CD14-positive monocyte (primary cell): Measurements from ENCODE around the gene CBLN1. TPM values are rescaled to one million over a fixed set of nuclear protein-coding genes. Genes with fewer than 3 reads are reported as not detected.

Experiments
- DNase-seq, 3 donors: peaks; one replicate each; pipeline ENCODE4 v3.0.0-alpha.2; 2011 to 2022
- H2AFZ ChIP-seq: 2 replicates; pipeline ENCODE4 v1.6.0; 2012; ENCODE audit warnings: mild to moderate bottlenecking, low read depth, low read length, inconsistent platforms; ENCODE audit not compliant: insufficient read depth, poor library complexity, severe bottlenecking
- H3K27ac ChIP-seq, 2 donors: 1 replicate in 1 of 2; 2 replicates in 1 of 2; pipeline ENCODE4 v1.5.1; 2012 to 2013; ENCODE audit warnings: low read length in 2 of 2, control low read depth in 1 of 2, inconsistent platforms in 1 of 2, low read depth in 1 of 2, mild to moderate bottlenecking in 1 of 2
- H3K27me3 ChIP-seq, 2 donors: one replicate each; pipeline versions ENCODE4 v1.6.0 to v1.6.1; 2011 to 2013; ENCODE audit warnings: low read length in 2 of 2; ENCODE audit not compliant: control insufficient read depth in 2 of 2, insufficient read depth in 2 of 2
- H3K36me3 ChIP-seq, 2 donors: replicated peaks in 1 of 2; 1 replicate in 1 of 2; 2 replicates in 1 of 2; pipeline versions ENCODE4 v1.5.1 to v1.6.1; 2012 to 2013; ENCODE audit warnings: low read length in 2 of 2, control low read depth in 1 of 2, inconsistent platforms in 1 of 2, mild to moderate bottlenecking in 1 of 2; ENCODE audit not compliant: insufficient read depth in 2 of 2, control insufficient read depth in 1 of 2
- H3K4me1 ChIP-seq, 2 donors: 1 replicate in 1 of 2; 2 replicates in 1 of 2; pipeline versions ENCODE4 v1.5.1 to v1.6.1; 2012 to 2013; ENCODE audit warnings: low read length in 2 of 2, control low read depth in 1 of 2, inconsistent platforms in 1 of 2, mild to moderate bottlenecking in 1 of 2, moderate library complexity in 1 of 2; ENCODE audit not compliant: insufficient read depth in 2 of 2, control insufficient read depth in 1 of 2
- H3K4me2 ChIP-seq: replicated peaks from 2 replicates; pipeline ENCODE3; 2012; ENCODE audit warnings: low read length, moderate library complexity, mild to moderate bottlenecking; ENCODE audit not compliant: poor library complexity, severe bottlenecking; ENCODE audit errors: extremely low read depth
- H3K4me3 ChIP-seq, 3 experiments: fragments of 200-600 bp in 1 of 3; sonication (generic) in 1 of 3; replicated peaks in 1 of 3; 1 replicate in 2 of 3; 2 replicates in 1 of 3; pipeline ENCODE4 v1.5.1; 2011 to 2013; ENCODE audit warnings: low read length in 3 of 3, mild to moderate bottlenecking in 3 of 3, control low read depth in 2 of 3, low read depth in 2 of 3, inconsistent platforms in 1 of 3, moderate library complexity in 1 of 3
- H3K79me2 ChIP-seq: 2 replicates; pipeline ENCODE4 v1.6.0; 2012; ENCODE audit warnings: mild to moderate bottlenecking, control low read depth, inconsistent platforms, low read length, moderate library complexity; ENCODE audit not compliant: insufficient read depth
- H3K9ac ChIP-seq: 2 replicates; pipeline ENCODE4 v1.6.0; 2017; ENCODE audit warnings: low read length, mild to moderate bottlenecking; ENCODE audit not compliant: insufficient read depth, poor library complexity, severe bottlenecking
- H3K9me3 ChIP-seq, 2 donors: replicated peaks in 1 of 2; 1 replicate in 1 of 2; 2 replicates in 1 of 2; pipeline versions ENCODE4 v1.5.1 to v1.6.1; 2012 to 2013; ENCODE audit warnings: low read length in 2 of 2, control low read depth in 1 of 2; ENCODE audit not compliant: control insufficient read depth in 1 of 2, insufficient read depth in 1 of 2
- H4K20me1 ChIP-seq: 2 replicates; pipeline ENCODE4 v1.6.0; 2012; ENCODE audit warnings: mild to moderate bottlenecking, low read length, control low read depth, moderate library complexity; ENCODE audit not compliant: insufficient read depth
- H3K27ac Mint-ChIP-seq, 7 donors: one replicate each; pipeline ENCODE4 v1.8.0; 2020; ENCODE audit warnings: mild to moderate bottlenecking in 7 of 7, mixed read lengths in 7 of 7, moderate library complexity in 6 of 7, inconsistent platforms in 2 of 7
- H3K27me3 Mint-ChIP-seq, 3 donors: one replicate each; pipeline ENCODE4 v1.8.0; 2021 to 2022; ENCODE audit warnings: low read depth in 3 of 3, mild to moderate bottlenecking in 3 of 3, mixed read lengths in 3 of 3, moderate library complexity in 3 of 3, inconsistent platforms in 1 of 3
- H3K36me3 Mint-ChIP-seq, 2 donors: one replicate each; pipeline ENCODE4 v1.8.0; 2020; ENCODE audit warnings: mixed read lengths in 2 of 2, inconsistent platforms in 1 of 2, mild to moderate bottlenecking in 1 of 2
- H3K4me1 Mint-ChIP-seq: one replicate; pipeline ENCODE4 v1.8.0; 2020; ENCODE audit warnings: mild to moderate bottlenecking, mixed read lengths
- H3K4me3 Mint-ChIP-seq, 2 donors: one replicate each; pipeline ENCODE4 v1.8.0; 2020; ENCODE audit warnings: mild to moderate bottlenecking in 2 of 2, mixed read lengths in 2 of 2, moderate library complexity in 1 of 2
- H3K9me3 Mint-ChIP-seq, 7 donors: one replicate each; pipeline ENCODE4 v1.8.0; 2020 to 2022; ENCODE audit warnings: mixed read lengths in 7 of 7, mild to moderate bottlenecking in 6 of 7, moderate library complexity in 6 of 7, inconsistent platforms in 2 of 7
- WGBS: methylation state at CpG from one replicate; pipeline ENCODE4 v1.1.5; 2013; ENCODE audit warnings: missing lambda C conversion rate; ENCODE audit not compliant: insufficient coverage; 5-methylcytosine and 5-hydroxymethylcytosine counted together
- intact Hi-C, 2 donors: fragments of 100-400 bp; cut with micrococcal nuclease; formaldehyde crosslinking; loops; one replicate each; pipeline versions ENCODE4 v1.15.0 to v1.15.1; 2023
- polyA plus RNA-seq, 3 donors: library from polyadenylated mRNA; depleted of rRNA in 1 of 3; unstranded in 2 of 3; stranded (reverse) in 1 of 3; fragments of 300-500 nt in 2 of 3; fragments of >200 nt in 1 of 3; fragmentation: Illumina TruSeq in 2 of 3; gene quantifications; 1 replicate in 2 of 3; 2 replicates in 1 of 3; pipeline ENCODE4 v1.2.3, GENCODE V29; 2012 to 2021
- TF ChIP-seq, protein P1 (sequence below): fragments of 200-600 bp; IDR thresholded peaks from one replicate; pipeline ENCODE4 v1.8.0; 2022; ENCODE audit warnings: antibody characterized with exemption, mild to moderate bottlenecking

Gene CBLN1
- polyA plus RNA-seq, 3 donors = not detected

GRCh38 chr16:49312389-49312985, 30.8 kb upstream of the CBLN1 start:
- intact Hi-C loops = no loop called here
- no peak for DNase-seq
- H3K27me3 Mint-ChIP-seq = peaks cover 7 to 8% (median 7%) of the 10 kb centered on the region in 3 donors
- no peaks in the 10 kb centered on the region for H3K36me3 Mint-ChIP-seq
- H3K4me1 ChIP-seq = no peaks in the 10 kb centered on the region
- no peak overlapping the region for H3K4me3 ChIP-seq
- H3K9me3 ChIP-seq = no peaks in the 10 kb centered on the region
- H3K27me3 ChIP-seq = no peaks in the 10 kb centered on the region
- H3K79me2 ChIP-seq = no peaks in the 10 kb centered on the region
- no peaks in the 10 kb centered on the region for H3K36me3 ChIP-seq
- TF ChIP-seq, protein P1, sequence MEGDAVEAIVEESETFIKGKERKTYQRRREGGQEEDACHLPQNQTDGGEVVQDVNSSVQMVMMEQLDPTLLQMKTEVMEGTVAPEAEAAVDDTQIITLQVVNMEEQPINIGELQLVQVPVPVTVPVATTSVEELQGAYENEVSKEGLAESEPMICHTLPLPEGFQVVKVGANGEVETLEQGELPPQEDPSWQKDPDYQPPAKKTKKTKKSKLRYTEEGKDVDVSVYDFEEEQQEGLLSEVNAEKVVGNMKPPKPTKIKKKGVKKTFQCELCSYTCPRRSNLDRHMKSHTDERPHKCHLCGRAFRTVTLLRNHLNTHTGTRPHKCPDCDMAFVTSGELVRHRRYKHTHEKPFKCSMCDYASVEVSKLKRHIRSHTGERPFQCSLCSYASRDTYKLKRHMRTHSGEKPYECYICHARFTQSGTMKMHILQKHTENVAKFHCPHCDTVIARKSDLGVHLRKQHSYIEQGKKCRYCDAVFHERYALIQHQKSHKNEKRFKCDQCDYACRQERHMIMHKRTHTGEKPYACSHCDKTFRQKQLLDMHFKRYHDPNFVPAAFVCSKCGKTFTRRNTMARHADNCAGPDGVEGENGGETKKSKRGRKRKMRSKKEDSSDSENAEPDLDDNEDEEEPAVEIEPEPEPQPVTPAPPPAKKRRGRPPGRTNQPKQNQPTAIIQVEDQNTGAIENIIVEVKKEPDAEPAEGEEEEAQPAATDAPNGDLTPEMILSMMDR = no peak
- H3K9ac ChIP-seq = no peak overlapping the region
- H3K4me3 Mint-ChIP-seq = no peak overlapping the region
- no peak overlapping the region for H3K27ac Mint-ChIP-seq
- no peak overlapping the region for H3K27ac ChIP-seq
- H2AFZ ChIP-seq = no peak overlapping the region
- no peaks in the 10 kb centered on the region for H4K20me1 ChIP-seq
- peaks cover 0 to 2% (median 0%) of the 10 kb centered on the region in 7 donors for H3K9me3 Mint-ChIP-seq
- WGBS = no CpG with 5 or more reads among the region's 10 CpGs
- no peaks in the 10 kb centered on the region for H3K4me1 Mint-ChIP-seq
- H3K4me2 ChIP-seq = no peak overlapping the region

GRCh38 chr16:49311823-49312222, 30.2 kb upstream of the CBLN1 start:
- intact Hi-C loops = no loop called here
- Histone ChIP-seq H4K20me1 (no peaks in the 10 kb centered on the region), H2AFZ (no peak overlapping the region), H3K36me3 (no peaks in the 10 kb centered on the region), H3K79me2 (no peaks in the 10 kb centered on the region), H3K4me2 (no peak overlapping the region), H3K27me3 (no peaks in the 10 kb centered on the region), H3K4me3 (no peak overlapping the region), H3K9ac (no peak overlapping the region), H3K9me3 (no peaks in the 10 kb centered on the region), H3K27ac (no peak overlapping the region), H3K4me1 (no peaks in the 10 kb centered on the region)
- Mint-ChIP-seq H3K4me1 (no peaks in the 10 kb centered on the region), H3K27ac (no peak overlapping the region), H3K27me3 (peaks cover 8% of the 10 kb centered on the region in 3 donors), H3K36me3 (no peaks in the 10 kb centered on the region), H3K9me3 (no peaks in the 10 kb centered on the region), H3K4me3 (no peak overlapping the region)
- no peak for DNase-seq
- TF ChIP-seq, protein P1 = no peak
- 93% methylated on average over 2 of the region's 6 CpGs for WGBS
